HCT116 (cell line): ENCODE results near the gene SSH2. TPM values are rescaled to one million over a fixed set of nuclear protein-coding genes. Genes with fewer than 3 reads are reported as not detected.

Source experiments
- ATAC-seq: fragments of 200-7000 bp; cut with Tn5 transposase; 2 replicates; pipeline ENCODE4 v1.9.1; 2020; ENCODE audit warnings: mild to moderate bottlenecking, moderate library complexity
- BruUV-seq: library from RNA; stranded (reverse); fragments of 400-500 nt; replicated peaks from 2 replicates; lab custom pipeline; 2021; lab: Mats Ljungman, UMichigan
- CTCF ChIA-PET: fragments of 300-600 bp; sonication (Branson Sonifier 250); formaldehyde crosslinking; loops from one replicate; lab custom pipeline; 2021; ENCODE audit warnings: antibody characterized with exemption; lab: Charles Lee
- POLR2A ChIA-PET: fragments of 300-600, 350-600 bp; sonication (Branson Sonifier 250); formaldehyde crosslinking; loops from one replicate; lab custom pipeline; 2021; ENCODE audit warnings: antibody characterized with exemption; lab: Charles Lee
- RAD21 ChIA-PET, 2 experiments: fragments of 300-600 bp; sonication (Branson Sonifier 250); formaldehyde crosslinking; loops; one replicate each; lab custom pipeline; 2023; ENCODE audit warnings: low total read pairs in 2 of 2; ENCODE audit not compliant: uncharacterized antibody in 2 of 2, unreplicated experiment in 2 of 2, low non-redundant PET in 1 of 2; lab: Charles Lee
- DNase-seq: peaks from one replicate; pipeline ENCODE4 v3.0.0-alpha.2; 2010; ENCODE audit warnings: low read depth, low spot score
- H2AFZ ChIP-seq: fragments of 200-600 bp; shearing (Covaris generic), sonication (generic); 2 replicates; pipeline ENCODE4 v1.6.1; 2017; ENCODE audit warnings: low read depth, mixed run types, mixed read lengths, antibody characterized with exemption, low read length; ENCODE audit not compliant: poor library complexity, severe bottlenecking
- H3K27ac ChIP-seq: 2 replicates; pipeline ENCODE4 v1.5.1; 2012; ENCODE audit warnings: low read depth, low read length
- H3K27me3 ChIP-seq: fragments of 200-600 bp; sonication (generic); 2 replicates; pipeline ENCODE4 v1.6.1; 2016; ENCODE audit warnings: mixed run types, low read length, mixed read lengths; ENCODE audit not compliant: insufficient read depth
- H3K36me3 ChIP-seq, 2 experiments: fragments of 200-500 bp in 1 of 2; fragments of 200-600 bp in 1 of 2; sonication (Bioruptor generic) in 1 of 2; sonication (generic) in 1 of 2; 2 replicates each; pipeline versions ENCODE4 v1.5.1 to v1.6.1; 2014 to 2016; ENCODE audit warnings: low read length in 2 of 2, inconsistent platforms in 1 of 2, mixed read lengths in 1 of 2, mixed run types in 1 of 2; ENCODE audit not compliant: insufficient read depth in 2 of 2, control insufficient read depth in 1 of 2
- H3K4me1 ChIP-seq, 2 experiments: fragments of 200-600 bp in 1 of 2; sonication (generic) in 1 of 2; 2 replicates each; pipeline versions ENCODE4 v1.5.1 to v1.6.1; 2012 to 2017; ENCODE audit warnings: low read length in 2 of 2, inconsistent platforms in 1 of 2, mild to moderate bottlenecking in 1 of 2, mixed read lengths in 1 of 2, mixed run types in 1 of 2, moderate library complexity in 1 of 2; ENCODE audit not compliant: insufficient read depth in 2 of 2, control insufficient read depth in 1 of 2
- H3K4me2 ChIP-seq: fragments of 200-600 bp; sonication (generic); 2 replicates; pipeline ENCODE4 v1.6.1; 2017; ENCODE audit warnings: mixed run types, low read length, mixed read lengths
- H3K4me3 ChIP-seq, 2 experiments: fragments of 200-600 bp in 1 of 2; sonication (generic) in 1 of 2; replicated peaks in 1 of 2; 2 replicates each; pipeline ENCODE4 v1.5.1; 2011 to 2016; ENCODE audit warnings: low read length in 2 of 2, control low read depth in 1 of 2, low read depth in 1 of 2, mild to moderate bottlenecking in 1 of 2, mixed read lengths in 1 of 2, mixed run types in 1 of 2
- H3K79me2 ChIP-seq: fragments of 200-600 bp; sonication (generic); 2 replicates; pipeline ENCODE4 v1.6.1; 2017; ENCODE audit warnings: mild to moderate bottlenecking, mixed run types, low read length, moderate library complexity, mixed read lengths; ENCODE audit not compliant: insufficient read depth
- H3K9ac ChIP-seq: fragments of 200-600 bp; sonication (generic); 2 replicates; pipeline ENCODE4 v1.6.1; 2016; ENCODE audit warnings: low read length, mixed read lengths
- H3K9me2 ChIP-seq: fragments of 200-600 bp; sonication (generic), shearing (Covaris generic); 2 replicates; pipeline ENCODE4 v1.6.1; 2017; ENCODE audit warnings: mixed run types, mild to moderate bottlenecking, moderate library complexity; ENCODE audit not compliant: insufficient read depth
- H3K9me3 ChIP-seq, 2 experiments: fragments of 200-500 bp in 1 of 2; fragments of 200-600 bp in 1 of 2; sonication (Bioruptor generic) in 1 of 2; sonication (generic) in 1 of 2; 2 replicates each; pipeline ENCODE4 v1.6.1; 2014 to 2017; ENCODE audit warnings: low read length in 2 of 2, mixed read lengths in 2 of 2, inconsistent platforms in 1 of 2, low read depth in 1 of 2, mild to moderate bottlenecking in 1 of 2, mixed run types in 1 of 2, moderate library complexity in 1 of 2; ENCODE audit not compliant: control insufficient read depth in 1 of 2, insufficient read depth in 1 of 2
- H4K20me1 ChIP-seq: fragments of 200-600 bp; sonication (generic), shearing (Covaris generic); 2 replicates; pipeline ENCODE4 v1.6.1; 2017; ENCODE audit warnings: mixed run types, mild to moderate bottlenecking, moderate library complexity; ENCODE audit not compliant: insufficient read depth
- CBX3 ChIP-seq: IDR thresholded peaks from 2 replicates; pipeline ENCODE4 v1.6.1; 2012; ENCODE audit warnings: low read depth
- CEBPB ChIP-seq: IDR thresholded peaks from 2 replicates; pipeline ENCODE4 v1.6.1; 2012; ENCODE audit warnings: low read depth
- EGR1 ChIP-seq: IDR thresholded peaks from 2 replicates; pipeline ENCODE4 v1.6.1; 2012; ENCODE audit warnings: low read depth
- ELF1 ChIP-seq: IDR thresholded peaks from 2 replicates; pipeline ENCODE4 v1.6.1; 2012; ENCODE audit warnings: low read depth, borderline replicate concordance
- EZH2 ChIP-seq: fragments of 200-600 bp; sonication (generic); IDR thresholded peaks from 2 replicates; pipeline ENCODE4 v1.6.1; 2017; ENCODE audit warnings: antibody characterized with exemption, mixed run types
- EZH2phosphoT487 ChIP-seq: fragments of 200-600 bp; IDR thresholded peaks from 2 replicates; pipeline ENCODE4 v1.6.1; 2018; ENCODE audit warnings: antibody characterized with exemption, borderline replicate concordance
- FOSL1 ChIP-seq: IDR thresholded peaks from 2 replicates; pipeline ENCODE4 v1.6.1; 2012; ENCODE audit warnings: low read depth
- JUND ChIP-seq: IDR thresholded peaks from 2 replicates; pipeline ENCODE4 v1.6.1; 2012
- POLR2A ChIP-seq: IDR thresholded peaks from 2 replicates; pipeline ENCODE4 v1.7.0; 2011; ENCODE audit warnings: borderline replicate concordance; ENCODE audit not compliant: insufficient read depth, insufficient read length; ENCODE audit errors: extremely low read depth
- POLR2AphosphoS5 ChIP-seq: IDR thresholded peaks from 2 replicates; pipeline ENCODE4 v1.6.1; 2011; ENCODE audit warnings: mild to moderate bottlenecking, low read depth, low read length, moderate library complexity
- REST ChIP-seq: IDR thresholded peaks from 2 replicates; pipeline ENCODE4 v1.6.1; 2012; ENCODE audit warnings: low read depth
- SIN3A ChIP-seq: IDR thresholded peaks from 2 replicates; pipeline ENCODE4 v1.6.1; 2012; ENCODE audit warnings: low read depth
- SP1 ChIP-seq: IDR thresholded peaks from 2 replicates; pipeline ENCODE4 v1.6.1; 2012; ENCODE audit warnings: low read depth
- SRF ChIP-seq: IDR thresholded peaks from 2 replicates; pipeline ENCODE4 v1.6.1; 2012; ENCODE audit warnings: low read depth
- TCF7L2 ChIP-seq: IDR thresholded peaks from 2 replicates; pipeline ENCODE4 v1.7.0; 2011; ENCODE audit warnings: borderline replicate concordance, inconsistent platforms; ENCODE audit not compliant: insufficient read depth, insufficient read length; ENCODE audit errors: extremely low read depth
- YY1 ChIP-seq: IDR thresholded peaks from 2 replicates; pipeline ENCODE4 v1.6.1; 2011; ENCODE audit warnings: low read length, low read depth, moderate library complexity, mild to moderate bottlenecking; ENCODE audit not compliant: insufficient replicate concordance; ENCODE audit errors: extremely low read depth
- ZFX ChIP-seq: fragments of 450-650 bp; IDR thresholded peaks from 2 replicates; pipeline ENCODE4 v1.6.1; 2017
- intact Hi-C: fragments of 100-400 bp; cut with micrococcal nuclease; formaldehyde crosslinking; loops from 2 replicates; pipeline ENCODE4 v1.10.0; 2022
- total RNA-seq: library from RNA; stranded (reverse); gene quantifications from one replicate; pipeline ENCODE4 v1.2.1, GENCODE V29; 2021; ENCODE audit not compliant: unreplicated experiment
- TF ChIP-seq, protein P1 (sequence below): IDR thresholded peaks from 2 replicates; pipeline ENCODE4 v1.6.1; 2012
- TF ChIP-seq, protein P2 (sequence below): IDR thresholded peaks from 2 replicates; pipeline ENCODE4 v1.6.1; 2011; ENCODE audit warnings: mild to moderate bottlenecking, low read length, moderate library complexity; ENCODE audit not compliant: insufficient replicate concordance; ENCODE audit errors: extremely low read depth
- TF ChIP-seq, protein P3 (sequence below): IDR thresholded peaks from 2 replicates; pipeline ENCODE4 v1.6.1; 2012

Gene SSH2
- total RNA-seq, 1 experiment from 2014 or later, result 17.0 TPM

DNA sequence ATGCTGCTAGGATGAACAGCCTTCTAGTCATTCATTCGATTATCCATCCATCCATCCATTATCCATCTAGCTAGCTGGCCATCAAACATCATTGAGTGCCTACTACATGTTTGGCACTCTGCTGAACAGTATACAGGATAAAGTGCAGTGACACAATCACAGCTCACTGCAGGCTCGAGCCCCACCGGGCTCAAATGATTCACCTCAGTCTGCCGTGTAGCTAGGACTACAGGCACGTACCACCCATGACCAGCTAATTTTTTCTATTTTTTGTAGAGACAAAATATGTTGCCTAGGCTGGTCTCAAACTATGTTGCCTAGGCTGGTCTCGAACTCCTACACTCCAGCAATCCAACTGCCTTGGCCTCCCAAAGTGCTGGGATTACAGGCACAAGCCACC is 50.0 kb downstream of the SSH2 start:
- intact Hi-C loops, result no loop called here
- no peak for DNase-seq
- H4K20me1 ChIP-seq, result peaks cover 6% of the 10 kb centered on the region; the same call in 1 of the 2 replicates
- no TSS peak for BruUV-seq
- H3K9ac ChIP-seq, result no peak overlapping the region
- ChIA-PET RAD21 (no interaction called here), CTCF (no interaction called here)
- H3K27me3 ChIP-seq, result no peaks in the 10 kb centered on the region
- no peak overlapping the region for H3K4me3 ChIP-seq
- no peaks in the 10 kb centered on the region for H3K79me2 ChIP-seq
- H3K4me1 ChIP-seq, result no peaks in the 10 kb centered on the region
- H3K9me2 ChIP-seq, result no peaks in the 10 kb centered on the region
- H2AFZ ChIP-seq, result no peak overlapping the region
- no peak overlapping the region for H3K4me2 ChIP-seq
- no peak for ATAC-seq
- H3K27ac ChIP-seq, result no peak overlapping the region
- H3K9me3 ChIP-seq, result no peaks in the 10 kb centered on the region
- TF ChIP-seq JUND, result no peak
- no peak for TF ChIP-seq POLR2A
- TF ChIP-seq, protein P1, sequence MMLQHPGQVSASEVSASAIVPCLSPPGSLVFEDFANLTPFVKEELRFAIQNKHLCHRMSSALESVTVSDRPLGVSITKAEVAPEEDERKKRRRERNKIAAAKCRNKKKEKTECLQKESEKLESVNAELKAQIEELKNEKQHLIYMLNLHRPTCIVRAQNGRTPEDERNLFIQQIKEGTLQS, result no peak
- TF ChIP-seq, protein P2, sequence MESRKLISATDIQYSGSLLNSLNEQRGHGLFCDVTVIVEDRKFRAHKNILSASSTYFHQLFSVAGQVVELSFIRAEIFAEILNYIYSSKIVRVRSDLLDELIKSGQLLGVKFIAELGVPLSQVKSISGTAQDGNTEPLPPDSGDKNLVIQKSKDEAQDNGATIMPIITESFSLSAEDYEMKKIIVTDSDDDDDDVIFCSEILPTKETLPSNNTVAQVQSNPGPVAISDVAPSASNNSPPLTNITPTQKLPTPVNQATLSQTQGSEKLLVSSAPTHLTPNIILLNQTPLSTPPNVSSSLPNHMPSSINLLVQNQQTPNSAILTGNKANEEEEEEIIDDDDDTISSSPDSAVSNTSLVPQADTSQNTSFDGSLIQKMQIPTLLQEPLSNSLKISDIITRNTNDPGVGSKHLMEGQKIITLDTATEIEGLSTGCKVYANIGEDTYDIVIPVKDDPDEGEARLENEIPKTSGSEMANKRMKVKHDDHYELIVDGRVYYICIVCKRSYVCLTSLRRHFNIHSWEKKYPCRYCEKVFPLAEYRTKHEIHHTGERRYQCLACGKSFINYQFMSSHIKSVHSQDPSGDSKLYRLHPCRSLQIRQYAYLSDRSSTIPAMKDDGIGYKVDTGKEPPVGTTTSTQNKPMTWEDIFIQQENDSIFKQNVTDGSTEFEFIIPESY, result no peak
- TF ChIP-seq CEBPB, result no peak
- TF ChIP-seq SP1, result no peak
- TF ChIP-seq, protein P3, sequence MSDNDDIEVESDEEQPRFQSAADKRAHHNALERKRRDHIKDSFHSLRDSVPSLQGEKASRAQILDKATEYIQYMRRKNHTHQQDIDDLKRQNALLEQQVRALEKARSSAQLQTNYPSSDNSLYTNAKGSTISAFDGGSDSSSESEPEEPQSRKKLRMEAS, result no peak
- TF ChIP-seq EGR1, result no peak
- TF ChIP-seq CBX3, result no peak
- no peak for TF ChIP-seq YY1
- TF ChIP-seq ELF1, result no peak
- no peak for TF ChIP-seq TCF7L2
- TF ChIP-seq EZH2, result no peak
- no peak for TF ChIP-seq SIN3A
- no peak for TF ChIP-seq ZFX
- no peak for TF ChIP-seq SRF
- TF ChIP-seq EZH2phosphoT487, result no peak
- no peak for TF ChIP-seq POLR2AphosphoS5
- no peak for TF ChIP-seq REST
- TF ChIP-seq FOSL1, result no peak
- TF ChIP-seq, all 23 proteins: peak for 0
- POLR2A ChIA-PET, result no interaction called here
- no peaks in the 10 kb centered on the region for H3K36me3 ChIP-seq
